ENCODE results near the gene EMC9.
A peak's percentile ranks its signal among the peaks of the same experiment; 100 is the strongest.

The EMC9 gene

GRCh38 chr14:24176599-24176998 is 35.2 kb upstream of the EMC9 start:
- no peak for DNase-seq

DNA sequence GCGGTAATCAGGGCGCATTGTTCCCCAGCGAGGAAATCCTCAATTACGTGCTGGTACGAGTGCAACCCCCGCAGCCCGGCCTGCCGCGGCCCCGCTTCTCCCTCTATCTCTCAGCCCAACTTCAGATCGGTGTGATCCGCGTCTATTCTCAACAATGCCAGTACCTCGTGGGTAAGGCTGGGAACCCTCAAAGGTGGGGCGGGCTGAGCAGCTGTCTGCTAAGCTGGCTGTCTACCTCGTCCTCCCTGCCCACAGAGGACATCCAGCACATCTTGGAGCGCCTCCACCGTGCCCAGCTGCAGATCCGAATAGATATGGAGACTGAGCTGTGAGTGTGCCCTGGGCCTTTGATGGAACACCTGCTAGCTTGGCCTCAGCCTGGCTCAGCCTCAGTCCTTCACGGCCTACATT is 31.5 kb upstream of the EMC9 start:
- no peak for DNase-seq

DNA sequence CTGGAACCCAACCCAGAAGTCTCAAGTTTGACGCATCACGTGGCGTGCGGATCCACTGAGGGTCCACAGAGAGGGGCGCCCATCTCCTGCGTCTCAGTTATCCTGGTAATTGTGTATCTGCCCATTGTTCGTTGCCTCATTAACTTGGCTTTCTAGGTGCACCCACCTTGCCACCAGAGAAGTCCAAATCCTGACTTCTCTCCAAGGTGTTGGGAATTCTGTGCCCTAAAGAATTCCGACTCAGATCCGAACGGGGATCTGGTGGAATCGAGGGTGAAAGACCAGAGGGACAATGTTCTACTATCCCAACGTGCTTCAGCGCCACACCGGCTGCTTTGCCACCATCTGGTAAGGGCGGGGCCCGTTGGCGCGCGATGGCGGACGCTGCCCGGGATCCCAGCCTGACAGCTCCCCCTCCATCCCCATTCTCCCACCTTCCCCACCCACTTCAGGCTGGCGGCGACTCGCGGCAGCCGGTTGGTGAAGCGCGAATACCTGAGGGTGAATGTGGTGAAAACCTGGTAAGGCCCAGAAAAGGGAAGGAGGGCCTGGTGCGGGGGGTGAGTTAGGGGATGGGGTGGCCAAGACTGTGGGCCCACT is 31.0 kb upstream of the EMC9 start:
- no peak for DNase-seq

- peak; percentile 61 for DNase-seq
Observed at GRCh38 chr14:24171422-24172260, 30.2 kb upstream of the EMC9 start, which contains the start of gene REC8. Gene REC8 (plus strand): TSS chr14:24172080. CDS start chr14:24172553, 473 bp downstream.

- no peak for DNase-seq
Observed at GRCh38 chr14:24167469-24168114, 26.2 kb upstream of the EMC9 start.

- no peak for DNase-seq
Observed at GRCh38 chr14:24165785-24166184, 24.4 kb upstream of the EMC9 start.

GRCh38 chr14:24164518-24164991 is 23.2 kb upstream of the EMC9 start:
- DNase-seq: no peak

DNA sequence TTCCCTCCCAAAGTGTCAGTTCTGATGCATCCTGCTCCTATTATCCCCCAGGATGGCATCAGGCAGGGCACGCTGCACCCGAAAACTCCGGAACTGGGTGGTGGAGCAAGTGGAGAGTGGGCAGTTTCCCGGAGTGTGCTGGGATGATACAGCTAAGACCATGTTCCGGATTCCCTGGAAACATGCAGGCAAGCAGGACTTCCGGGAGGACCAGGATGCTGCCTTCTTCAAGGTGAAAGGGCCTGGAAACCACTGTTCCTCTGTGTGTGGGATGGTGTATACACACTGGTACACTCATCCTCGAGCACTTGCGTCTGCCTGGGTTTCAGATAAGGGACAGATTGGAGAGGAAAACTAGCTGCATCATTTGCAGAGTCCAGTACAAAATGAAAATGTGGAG is 20.7 kb upstream of the EMC9 start:
- DNase-seq: no peak

DNA sequence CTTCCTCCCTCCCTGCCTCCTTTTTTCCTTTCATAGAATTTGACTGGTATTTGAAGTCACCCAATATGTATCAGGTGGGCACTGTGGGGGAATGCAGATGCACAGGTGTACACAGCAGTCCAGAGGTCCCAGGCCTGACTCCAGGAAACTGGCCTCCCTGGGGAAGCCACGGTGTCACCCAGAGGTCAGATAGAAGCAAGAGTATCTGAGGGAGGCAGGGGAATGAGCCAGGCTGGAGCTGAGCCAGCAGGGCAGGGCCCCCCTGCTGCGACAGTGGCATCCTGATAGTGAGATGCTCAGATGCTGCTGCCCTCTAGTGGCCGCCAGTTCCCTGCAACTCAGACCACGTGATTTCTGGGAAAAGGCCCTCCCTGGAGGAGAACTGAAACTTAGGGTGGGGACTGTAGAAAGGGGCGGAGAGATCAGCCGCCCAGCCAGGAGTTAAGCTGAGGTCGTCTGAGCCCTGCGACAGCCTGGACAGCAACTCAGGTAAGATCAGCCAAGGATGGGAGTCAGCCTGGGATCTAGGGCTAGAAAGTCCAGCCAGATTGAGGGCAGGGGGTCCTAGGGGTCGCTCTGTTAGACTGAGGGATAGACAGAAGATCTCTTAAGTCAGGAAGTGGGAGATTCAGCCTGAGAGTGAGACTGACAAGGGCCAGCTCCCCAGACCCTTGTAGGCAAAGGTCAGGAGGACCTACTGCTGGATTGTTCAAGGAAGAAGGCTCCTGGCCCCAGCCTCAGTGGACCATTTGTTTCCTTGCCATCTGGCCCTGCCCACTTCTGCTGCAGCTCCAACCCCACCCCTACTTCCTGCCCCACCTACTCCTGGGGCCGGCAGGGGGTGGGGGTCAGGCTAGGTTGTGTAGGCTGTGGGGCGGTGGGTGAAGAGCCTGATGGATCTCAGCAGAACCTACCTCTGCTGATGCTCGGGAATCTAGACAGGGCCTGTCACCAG is 19.7 kb upstream of the EMC9 start, which contains the start of gene IRF9:
IRF9 (plus strand) TSS at position 416 of the 955 bp plus-strand sequence. CDS start 880 bp downstream, outside the sequence.
- DNase-seq: peak; percentile 64

- no peak for DNase-seq
Observed at GRCh38 chr14:24160499-24160849, 19.1 kb upstream of the EMC9 start.

GRCh38 chr14:24159777-24160498 is 18.5 kb upstream of the EMC9 start:
- DNase-seq: no peak

GRCh38 chr14:24157331-24157730 is 15.9 kb upstream of the EMC9 start:
- no peak for DNase-seq

DNA sequence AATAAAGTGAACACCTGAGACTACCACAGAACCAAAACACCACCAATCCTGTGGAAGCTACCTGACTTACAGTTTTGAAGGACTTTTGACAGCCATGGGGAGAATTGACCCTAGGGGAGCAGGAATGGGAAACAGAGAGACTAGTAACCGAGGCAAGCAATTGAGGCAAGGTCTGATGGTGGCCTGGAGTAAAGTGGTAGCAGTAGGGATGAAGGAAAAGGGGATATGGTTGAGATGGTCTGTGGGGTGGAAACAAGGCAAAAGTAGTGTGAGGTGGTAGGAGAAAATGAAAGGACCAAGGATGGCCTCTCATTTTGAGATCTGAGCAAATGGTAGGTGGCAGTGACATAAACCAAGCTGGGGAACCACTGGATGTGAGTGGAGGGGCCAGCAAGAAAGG is 15.4 kb upstream of the EMC9 start:
- no peak for DNase-seq

GRCh38 chr14:24155100-24155499 is 13.7 kb upstream of the EMC9 start:
- DNase-seq: no peak

DNA sequence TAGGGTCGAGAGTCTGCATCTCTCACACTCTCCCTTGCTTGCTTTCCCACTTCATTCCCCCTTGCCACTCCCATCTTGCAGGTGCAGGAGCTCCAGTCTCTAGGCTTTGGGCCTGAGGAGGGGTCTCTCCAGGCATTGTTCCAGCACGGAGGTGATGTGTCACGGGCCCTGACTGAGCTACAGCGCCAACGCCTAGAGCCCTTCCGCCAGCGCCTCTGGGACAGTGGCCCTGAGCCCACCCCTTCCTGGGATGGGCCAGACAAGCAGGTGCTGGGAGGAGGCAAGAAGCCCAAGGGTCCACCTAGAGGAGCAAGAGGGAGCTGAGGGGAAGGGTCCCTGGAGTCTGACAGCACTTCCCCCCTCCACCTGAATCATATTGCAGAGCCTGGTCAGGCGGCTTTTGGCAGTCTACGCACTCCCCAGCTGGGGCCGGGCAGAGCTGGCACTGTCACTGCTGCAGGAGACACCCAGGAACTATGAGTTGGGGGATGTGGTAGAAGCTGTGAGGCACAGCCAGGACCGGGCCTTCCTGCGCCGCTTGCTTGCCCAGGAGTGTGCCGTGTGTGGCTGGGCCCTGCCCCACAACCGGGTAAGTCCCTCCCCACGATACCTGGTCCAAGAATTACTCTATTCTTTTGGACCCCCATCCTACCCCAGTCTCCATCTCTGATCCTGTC is 10.2 kb upstream of the EMC9 start:
- no peak for DNase-seq

- no peak for DNase-seq
Observed at GRCh38 chr14:24150993-24151392, 9.6 kb upstream of the EMC9 start.

DNA sequence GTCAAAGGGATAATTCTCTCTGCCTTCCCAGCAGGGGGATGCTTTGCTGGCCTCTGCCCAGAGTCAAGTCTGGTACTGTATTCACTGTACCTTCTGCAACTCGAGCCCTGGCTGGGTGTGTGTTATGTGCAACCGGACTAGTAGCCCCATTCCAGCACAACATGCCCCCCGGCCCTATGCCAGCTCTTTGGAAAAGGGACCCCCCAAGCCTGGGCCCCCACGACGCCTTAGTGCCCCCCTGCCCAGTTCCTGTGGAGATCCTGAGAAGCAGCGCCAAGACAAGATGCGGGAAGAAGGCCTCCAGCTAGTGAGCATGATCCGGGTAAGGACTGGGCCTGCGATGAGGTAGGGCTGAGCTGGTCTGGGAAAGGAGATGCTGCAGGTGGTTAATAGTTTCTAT is 9.2 kb upstream of the EMC9 start:
- DNase-seq: no peak

- no peak for DNase-seq
Observed at GRCh38 chr14:24150061-24150460, 8.7 kb upstream of the EMC9 start.

DNA sequence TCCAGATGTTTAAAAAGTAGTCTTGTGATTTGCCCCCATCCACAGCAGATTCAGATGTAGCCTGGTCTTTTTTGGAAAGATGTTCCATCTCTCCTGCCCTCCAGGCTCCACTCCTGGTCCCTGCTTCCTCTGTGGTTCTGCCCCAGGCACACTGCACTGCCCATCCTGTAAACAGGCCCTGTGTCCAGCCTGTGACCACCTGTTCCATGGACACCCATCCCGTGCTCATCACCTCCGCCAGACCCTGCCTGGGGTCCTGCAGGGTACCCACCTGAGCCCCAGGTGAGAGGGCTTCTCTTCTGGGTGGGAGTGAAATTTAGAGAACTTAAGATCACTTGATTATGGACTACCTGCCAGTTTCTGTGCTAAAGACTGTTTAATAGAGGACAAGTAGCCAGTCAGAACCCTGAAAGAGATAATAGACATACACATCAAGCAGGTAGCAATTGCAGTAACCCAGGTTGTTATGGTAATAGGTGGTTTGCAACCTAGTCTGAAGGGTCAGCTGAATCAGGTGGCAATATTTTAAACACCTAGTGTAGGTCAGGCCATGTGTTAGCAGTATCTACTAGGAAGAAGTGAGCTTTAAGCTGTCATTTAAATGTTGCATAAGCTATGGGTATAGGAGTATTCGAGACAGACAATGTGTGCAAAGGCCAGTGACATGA is 8.0 kb upstream of the EMC9 start:
- DNase-seq: no peak

GRCh38 chr14:24147761-24148428 is 6.5 kb upstream of the EMC9 start:
- DNase-seq: no peak

All from NCI-H2081 treated with DMSO at 0.1 percent for 48 hours (cell line).